Loucy (cell line): Measurements from ENCODE around the gene P4HB.

Experiments used
- EZH2phosphoT487 ChIP-seq: fragments of 200-600 bp; IDR thresholded peaks from 2 replicates; pipeline ENCODE4 v1.6.1; 2018; ENCODE audit warnings: antibody characterized with exemption, mild to moderate bottlenecking, moderate library complexity, borderline replicate concordance
- TF ChIP-seq, protein P1 (sequence below): fragments of 200-600 bp; sonication (generic); conservative IDR thresholded peaks from 2 replicates; pipeline ENCODE4 v1.5.1; 2014; ENCODE audit warnings: mild to moderate bottlenecking, antibody characterized with exemption, low read length

GRCh38 chr17:81849457-81849856 lies 10.9 kb downstream of the P4HB start:
- TF ChIP-seq, protein P1, sequence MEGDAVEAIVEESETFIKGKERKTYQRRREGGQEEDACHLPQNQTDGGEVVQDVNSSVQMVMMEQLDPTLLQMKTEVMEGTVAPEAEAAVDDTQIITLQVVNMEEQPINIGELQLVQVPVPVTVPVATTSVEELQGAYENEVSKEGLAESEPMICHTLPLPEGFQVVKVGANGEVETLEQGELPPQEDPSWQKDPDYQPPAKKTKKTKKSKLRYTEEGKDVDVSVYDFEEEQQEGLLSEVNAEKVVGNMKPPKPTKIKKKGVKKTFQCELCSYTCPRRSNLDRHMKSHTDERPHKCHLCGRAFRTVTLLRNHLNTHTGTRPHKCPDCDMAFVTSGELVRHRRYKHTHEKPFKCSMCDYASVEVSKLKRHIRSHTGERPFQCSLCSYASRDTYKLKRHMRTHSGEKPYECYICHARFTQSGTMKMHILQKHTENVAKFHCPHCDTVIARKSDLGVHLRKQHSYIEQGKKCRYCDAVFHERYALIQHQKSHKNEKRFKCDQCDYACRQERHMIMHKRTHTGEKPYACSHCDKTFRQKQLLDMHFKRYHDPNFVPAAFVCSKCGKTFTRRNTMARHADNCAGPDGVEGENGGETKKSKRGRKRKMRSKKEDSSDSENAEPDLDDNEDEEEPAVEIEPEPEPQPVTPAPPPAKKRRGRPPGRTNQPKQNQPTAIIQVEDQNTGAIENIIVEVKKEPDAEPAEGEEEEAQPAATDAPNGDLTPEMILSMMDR, result no peak
- no peak for TF ChIP-seq EZH2phosphoT487
